Hepatocyte (in vitro differentiated cells): Measurements from ENCODE around the gene NMNAT3. TPM values are rescaled to one million over a fixed set of nuclear protein-coding genes. Genes with fewer than 3 reads are reported as not detected.

Experiments used
- DNase-seq: peaks from one replicate; pipeline ENCODE4 v3.0.0-alpha.2; 2016; ENCODE audit warnings: low spot score
- H2AFZ ChIP-seq: fragments of 200-600 bp; sonication (generic); 2 replicates; pipeline ENCODE4 v1.6.0; 2016; ENCODE audit warnings: antibody characterized with exemption, mild to moderate bottlenecking
- H3K27ac ChIP-seq: fragments of 200-600 bp; sonication (generic); 2 replicates; pipeline ENCODE4 v1.5.1; 2016; ENCODE audit warnings: mild to moderate bottlenecking
- H3K27me3 ChIP-seq: fragments of 200-600 bp; sonication (generic); 2 replicates; pipeline ENCODE4 v1.6.1; 2016
- H3K36me3 ChIP-seq: fragments of 200-600 bp; sonication (generic); replicated peaks from 2 replicates; pipeline ENCODE4 v1.5.1; 2016; ENCODE audit warnings: low read depth; ENCODE audit not compliant: insufficient read depth
- H3K4me1 ChIP-seq: fragments of 200-600 bp; sonication (generic); 2 replicates; pipeline ENCODE4 v1.5.1; 2016; ENCODE audit warnings: mild to moderate bottlenecking, moderate library complexity; ENCODE audit not compliant: insufficient read depth
- H3K4me2 ChIP-seq: fragments of 200-600 bp; sonication (generic); 2 replicates; pipeline ENCODE4 v1.6.0; 2016
- H3K4me3 ChIP-seq: fragments of 200-600 bp; sonication (generic); 2 replicates; pipeline ENCODE4 v1.5.1; 2016; ENCODE audit warnings: mild to moderate bottlenecking
- H3K79me2 ChIP-seq: fragments of 200-600 bp; sonication (generic); 2 replicates; pipeline ENCODE4 v1.6.0; 2017; ENCODE audit warnings: mild to moderate bottlenecking
- H3K9me2 ChIP-seq: fragments of 200-600 bp; sonication (generic); replicated peaks from 2 replicates; pipeline ENCODE4 v1.6.0; 2017; ENCODE audit warnings: mild to moderate bottlenecking; ENCODE audit not compliant: insufficient read depth
- H3K9me3 ChIP-seq: fragments of 200-600 bp; sonication (generic); 2 replicates; pipeline ENCODE4 v1.5.1; 2016; ENCODE audit warnings: low read depth, mild to moderate bottlenecking
- H4K20me1 ChIP-seq: fragments of 200-600 bp; sonication (generic); 2 replicates; pipeline ENCODE4 v1.6.0; 2016; ENCODE audit warnings: mild to moderate bottlenecking; ENCODE audit not compliant: insufficient read depth, poor library complexity, severe bottlenecking
- CTCF ChIP-seq: fragments of 200-600 bp; sonication (generic); IDR thresholded peaks from 2 replicates; pipeline ENCODE4 v1.5.1; 2016; ENCODE audit warnings: antibody characterized with exemption, mild to moderate bottlenecking; ENCODE audit not compliant: poor library complexity
- EZH2 ChIP-seq: fragments of 200-600 bp; sonication (generic); IDR thresholded peaks from 2 replicates; pipeline ENCODE4 v1.6.1; 2016; ENCODE audit warnings: antibody characterized with exemption, mild to moderate bottlenecking, borderline replicate concordance
- EZH2phosphoT487 ChIP-seq: fragments of 200-600 bp; sonication (generic); IDR thresholded peaks from one replicate; pipeline ENCODE4 v1.6.1; 2018; ENCODE audit warnings: antibody characterized with exemption, mild to moderate bottlenecking, low read depth, moderate library complexity; ENCODE audit not compliant: unreplicated experiment, severe bottlenecking
- WGBS: methylation state at CpG from one replicate; pipeline ENCODE4 v1.1.6; 2016; ENCODE audit warnings: low lambda C conversion rate; ENCODE audit errors: missing lambda C conversion rate; 5-methylcytosine and 5-hydroxymethylcytosine counted together
- polyA plus RNA-seq: library from polyadenylated mRNA; unstranded; fragments of >200 nt; fragmentation: Nextera tagmentation; extraction: Ambion mirVana; gene quantifications from 2 replicates; pipeline ENCODE4 v1.2.1, GENCODE V29; 2016
- total RNA-seq: library from RNA; depleted of rRNA; stranded (reverse); fragments of >200 nt; gene quantifications from 2 replicates; pipeline ENCODE4 v1.2.3, GENCODE V29; 2014

Gene NMNAT3
- total and polyA plus RNA-seq, 2 experiments from 2014 or later = 4.7 to 8.3 TPM

GRCh38 chr3:139558351-139559266 is 119.2 kb downstream of the NMNAT3 start:
- TF ChIP-seq EZH2phosphoT487 (no peak), CTCF (no peak), EZH2 (no peak)
- H3K36me3 ChIP-seq = no peaks in the 10 kb centered on the region
- DNase-seq = no peak
- no peak overlapping the region for H3K27ac ChIP-seq
- H3K4me1 ChIP-seq = peaks cover 16% of the 10 kb centered on the region
- H3K9me3 ChIP-seq = no peaks in the 10 kb centered on the region
- H3K27me3 ChIP-seq = no peaks in the 10 kb centered on the region
- H2AFZ ChIP-seq = no peak overlapping the region
- 36% methylated on average over 2 of the region's 2 CpGs for WGBS
- H3K4me2 ChIP-seq = no peak overlapping the region
- H3K79me2 ChIP-seq = no peaks in the 10 kb centered on the region
- H4K20me1 ChIP-seq = no peaks in the 10 kb centered on the region
- no peaks in the 10 kb centered on the region for H3K9me2 ChIP-seq
- H3K4me3 ChIP-seq = no peak overlapping the region

DNA sequence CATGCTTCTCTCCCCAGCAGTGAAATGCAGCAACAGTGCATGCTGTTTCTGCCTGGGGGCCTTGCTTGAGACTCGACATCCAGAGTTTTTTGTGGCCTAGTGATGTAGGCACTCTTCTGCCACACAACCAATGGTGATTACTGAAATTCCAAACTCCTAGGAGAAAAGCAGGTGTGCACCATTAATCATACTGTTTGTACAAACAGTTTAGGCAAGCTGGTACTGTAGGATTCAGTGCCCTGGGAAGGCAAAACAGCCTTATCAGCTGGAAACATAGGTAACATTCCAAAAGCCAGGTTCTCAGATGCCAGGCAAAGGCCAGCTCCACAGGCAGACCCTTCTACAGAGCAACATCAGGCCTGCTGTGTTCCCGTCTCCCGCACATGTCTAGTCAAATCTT is 120.7 kb downstream of the NMNAT3 start:
- Histone ChIP-seq H3K4me3 (no peak overlapping the region), H2AFZ (no peak overlapping the region), H3K9me3 (no peaks in the 10 kb centered on the region), H3K27me3 (no peaks in the 10 kb centered on the region), H3K4me1 (peaks cover 21% of the 10 kb centered on the region), H3K9me2 (no peaks in the 10 kb centered on the region), H3K36me3 (no peaks in the 10 kb centered on the region), H3K79me2 (no peaks in the 10 kb centered on the region), H4K20me1 (no peaks in the 10 kb centered on the region), H3K27ac (no peak overlapping the region), H3K4me2 (no peak overlapping the region)
- 83% methylated on average over 3 of the region's 3 CpGs for WGBS
- no peak for DNase-seq
- TF ChIP-seq EZH2phosphoT487 (no peak), EZH2 (no peak), CTCF (no peak)

- Histone ChIP-seq H4K20me1 (no peaks in the 10 kb centered on the region), H3K4me3 (no peak overlapping the region), H3K9me2 (no peaks in the 10 kb centered on the region), H3K27me3 (no peaks in the 10 kb centered on the region), H2AFZ (no peak overlapping the region), H3K9me3 (no peaks in the 10 kb centered on the region), H3K36me3 (no peaks in the 10 kb centered on the region), H3K4me2 (no peak overlapping the region), H3K4me1 (peaks cover 21% of the 10 kb centered on the region), H3K27ac (no peak overlapping the region), H3K79me2 (no peaks in the 10 kb centered on the region)
- no peak for DNase-seq
- TF ChIP-seq EZH2 (no peak), CTCF (no peak), EZH2phosphoT487 (no peak)
- 62% methylated on average over 2 of the region's 2 CpGs for WGBS
Observed at GRCh38 chr3:139555249-139555648, 122.5 kb downstream of the NMNAT3 start.
